Fibroblast of mammary gland (primary cell): ENCODE data around the gene TULP4.

ENCODE experiments used
- DNase-seq: peaks from one replicate; pipeline ENCODE4 v3.0.0-alpha.2; 2010; ENCODE audit warnings: low read depth
- H3K4me3 ChIP-seq: 2 replicates; pipeline ENCODE4 v1.5.1; 2011; ENCODE audit warnings: low read depth, mild to moderate bottlenecking, low read length, moderate library complexity; ENCODE audit not compliant: control insufficient read depth
- TF ChIP-seq, protein P1 (sequence below): conservative IDR thresholded peaks from 2 replicates; pipeline ENCODE4 v1.5.1; 2011; ENCODE audit warnings: low read depth, low read length, inconsistent platforms; ENCODE audit not compliant: control insufficient read depth, insufficient read depth

Gene TULP4

DNA sequence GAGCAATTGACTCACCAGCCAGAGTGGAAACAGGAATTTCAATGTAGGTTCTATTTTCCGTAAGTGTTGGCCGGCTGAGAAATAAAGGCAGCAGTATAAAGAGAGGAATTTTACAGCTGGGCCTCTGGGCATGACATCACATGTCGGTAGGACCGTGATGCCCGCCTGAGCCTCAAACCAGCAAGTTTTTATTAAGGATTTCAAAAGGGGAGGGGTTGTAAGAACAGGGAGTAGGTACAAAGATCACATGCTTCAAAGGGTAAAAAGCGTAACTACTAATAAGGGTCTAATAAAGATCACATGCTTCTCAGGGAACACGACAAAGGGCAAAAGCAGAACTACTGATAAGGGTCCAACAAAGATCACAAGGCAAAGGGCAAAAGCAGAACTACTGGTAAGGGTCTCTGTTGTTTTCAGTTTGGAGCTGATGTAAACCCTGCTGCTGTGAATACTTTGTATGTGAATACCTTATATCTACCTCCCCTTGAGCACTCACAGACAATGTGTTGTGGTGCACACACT, 9.0 kb upstream of the TULP4 start:
- no peak overlapping the region for H3K4me3 ChIP-seq
- TF ChIP-seq, protein P1, sequence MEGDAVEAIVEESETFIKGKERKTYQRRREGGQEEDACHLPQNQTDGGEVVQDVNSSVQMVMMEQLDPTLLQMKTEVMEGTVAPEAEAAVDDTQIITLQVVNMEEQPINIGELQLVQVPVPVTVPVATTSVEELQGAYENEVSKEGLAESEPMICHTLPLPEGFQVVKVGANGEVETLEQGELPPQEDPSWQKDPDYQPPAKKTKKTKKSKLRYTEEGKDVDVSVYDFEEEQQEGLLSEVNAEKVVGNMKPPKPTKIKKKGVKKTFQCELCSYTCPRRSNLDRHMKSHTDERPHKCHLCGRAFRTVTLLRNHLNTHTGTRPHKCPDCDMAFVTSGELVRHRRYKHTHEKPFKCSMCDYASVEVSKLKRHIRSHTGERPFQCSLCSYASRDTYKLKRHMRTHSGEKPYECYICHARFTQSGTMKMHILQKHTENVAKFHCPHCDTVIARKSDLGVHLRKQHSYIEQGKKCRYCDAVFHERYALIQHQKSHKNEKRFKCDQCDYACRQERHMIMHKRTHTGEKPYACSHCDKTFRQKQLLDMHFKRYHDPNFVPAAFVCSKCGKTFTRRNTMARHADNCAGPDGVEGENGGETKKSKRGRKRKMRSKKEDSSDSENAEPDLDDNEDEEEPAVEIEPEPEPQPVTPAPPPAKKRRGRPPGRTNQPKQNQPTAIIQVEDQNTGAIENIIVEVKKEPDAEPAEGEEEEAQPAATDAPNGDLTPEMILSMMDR, result no peak
- no peak for DNase-seq

DNA sequence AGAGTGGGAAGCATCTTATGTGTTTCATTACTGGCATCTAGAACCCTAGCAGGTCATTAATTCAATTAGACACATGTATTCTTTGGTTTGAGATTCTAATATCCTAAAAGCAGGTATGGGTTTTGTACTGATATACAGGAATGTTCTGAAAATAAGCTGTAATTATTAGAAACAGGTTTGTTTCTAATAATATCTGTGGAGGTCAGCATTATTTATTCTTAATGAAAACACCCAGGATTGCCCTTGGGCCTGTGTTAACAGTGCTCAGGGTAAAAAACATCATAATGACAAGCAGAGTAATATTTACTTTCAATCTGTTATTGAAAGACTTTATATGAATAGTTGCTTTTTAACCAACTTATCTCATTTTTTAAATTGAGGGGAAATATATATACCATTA, 8.0 kb upstream of the TULP4 start:
- H3K4me3 ChIP-seq, result no peak overlapping the region
- TF ChIP-seq, protein P1, result no peak
- no peak for DNase-seq

DNA sequence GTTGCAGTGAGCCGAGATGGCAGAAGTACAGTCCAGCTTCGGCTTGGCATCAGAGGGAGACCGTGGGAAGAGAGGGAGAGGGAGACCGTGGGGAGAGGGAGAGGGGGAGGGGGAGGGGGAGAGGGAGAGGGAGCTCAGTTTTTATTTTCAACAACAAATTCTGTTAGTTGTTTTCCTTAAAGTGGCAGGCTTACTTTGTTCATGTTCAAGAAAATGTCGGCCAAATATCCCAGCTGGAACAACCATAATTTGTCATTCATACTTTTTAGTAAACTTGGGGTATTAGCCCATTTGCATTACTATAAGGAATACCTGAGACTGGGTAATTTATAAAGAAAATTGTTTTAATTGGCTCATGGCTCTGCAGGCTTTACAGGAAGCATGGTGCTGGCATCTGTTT, 2.5 kb upstream of the TULP4 start:
- DNase-seq, result no peak
- no peak overlapping the region for H3K4me3 ChIP-seq
- TF ChIP-seq, protein P1, result no peak

DNA sequence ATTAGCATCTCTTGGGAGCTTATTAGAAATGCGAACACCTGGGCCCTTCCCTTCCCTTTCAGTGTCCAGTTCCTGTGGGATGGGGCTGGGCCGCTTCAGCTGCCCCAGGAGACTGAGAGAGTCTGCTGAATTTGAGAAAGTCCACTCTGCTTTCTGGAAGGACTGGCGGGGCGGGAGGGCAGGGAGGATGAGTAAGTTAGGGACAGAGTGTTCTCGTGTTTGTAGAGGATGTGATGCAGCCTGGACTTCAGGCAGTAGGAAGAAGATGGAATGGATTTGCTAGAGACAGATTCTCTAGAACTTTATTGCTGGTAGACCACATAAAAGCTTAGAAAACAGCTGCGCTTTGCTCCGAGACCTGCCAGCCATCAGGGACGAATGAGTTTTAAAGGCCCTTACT, 1.1 kb upstream of the TULP4 start:
- TF ChIP-seq, protein P1, result no peak
- H3K4me3 ChIP-seq, result no peak overlapping the region
- DNase-seq, result peak; percentile 66

DNA sequence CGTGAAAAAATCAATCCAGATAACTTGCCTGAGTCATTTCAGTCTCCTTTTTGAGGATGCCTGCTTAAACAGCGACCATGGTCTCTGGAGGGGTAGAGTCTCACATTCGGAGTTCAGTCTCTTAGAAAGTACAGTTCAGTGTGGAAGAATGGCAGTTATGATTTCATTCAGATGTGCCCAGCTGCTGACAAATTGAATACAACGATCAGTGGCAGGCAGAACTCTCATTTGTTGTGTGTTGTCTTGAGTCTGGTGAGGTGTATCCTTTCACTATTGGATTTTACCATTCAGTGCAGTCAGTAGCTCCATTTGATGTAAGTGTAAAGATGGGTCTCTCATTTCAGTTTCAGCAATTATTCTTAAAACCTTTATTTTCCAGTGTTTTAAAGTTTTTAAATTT, 639 bp upstream of the TULP4 start:
- TF ChIP-seq, protein P1, result no peak
- peak; percentile 13 for DNase-seq

DNA sequence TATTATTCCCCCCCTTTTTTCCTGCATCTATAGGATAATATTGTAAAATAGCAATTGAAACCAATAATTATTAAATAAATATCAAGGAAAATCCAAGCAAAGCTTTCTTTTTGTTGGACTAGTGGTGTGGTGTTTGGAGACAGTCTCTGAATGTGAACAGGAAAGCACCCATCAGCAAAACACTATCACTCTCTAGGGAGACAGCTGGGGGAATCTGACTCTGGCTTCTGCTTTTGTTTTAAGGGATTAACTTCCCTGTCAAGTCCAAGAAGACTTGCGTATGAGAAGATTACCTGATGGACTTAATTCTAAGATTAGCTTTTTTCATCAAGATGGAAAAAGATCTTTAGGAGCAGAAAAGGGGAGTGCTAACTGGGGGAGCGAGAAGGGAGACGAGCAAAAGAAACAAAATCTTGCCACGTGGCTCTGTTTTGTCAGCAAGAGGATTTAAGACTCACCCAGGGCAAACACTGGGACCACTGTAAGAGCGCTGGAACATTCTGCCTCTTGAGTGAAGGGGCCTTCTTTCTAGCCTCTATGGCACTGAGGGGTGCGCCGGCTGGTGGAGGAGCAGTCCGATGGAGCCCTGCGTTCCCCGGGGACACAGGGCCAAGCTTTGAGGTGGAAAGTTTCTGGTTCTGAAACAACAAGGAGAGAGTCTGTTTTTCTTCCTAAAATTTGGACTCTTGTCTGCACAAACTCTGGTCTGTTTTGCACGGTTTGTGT, 570 bp downstream of the TULP4 start:
- TF ChIP-seq, protein P1, result no peak
- no peak overlapping the region for H3K4me3 ChIP-seq
- no peak for DNase-seq

More for the DNA sequence above, 639 bp upstream of the TULP4 start:
- no peak overlapping the region for H3K4me3 ChIP-seq
